Skin epidermis (tissue), 12 donors: ENCODE measurements around the gene SACM1L.

ENCODE experiments used
- H3K27ac ChIP-seq, 21 experiments: fragments of 200-600 bp; sonication (generic) in 11 of 21; one replicate each; pipeline ENCODE4 v1.5.0; 2020; ENCODE audit warnings: mild to moderate bottlenecking in 3 of 21, inconsistent platforms in 2 of 21, moderate library complexity in 2 of 21
- H3K4me3 ChIP-seq, 7 experiments: fragments of 200-600 bp; sonication (generic) in 2 of 7; one replicate each; pipeline ENCODE4 v1.5.0; 2020; ENCODE audit warnings: inconsistent platforms in 2 of 7, mild to moderate bottlenecking in 2 of 7, moderate library complexity in 1 of 7

SACM1L gene

GRCh38 chr3:45688882-45689786, at the start of gene SACM1L:
TSS of gene SACM1L (plus strand) at chr3:45689396. CDS start at chr3:45689466, 70 bp downstream.
- Histone ChIP-seq H3K4me3 (peak within 1 kb of the TSS; percentile 64 to 90 (median 76)), H3K27ac (peak within 1 kb of the TSS; percentile 62 to 97 (median 90))

GRCh38 chr3:45640091-45640507, 49.1 kb upstream of the SACM1L start:
- Histone ChIP-seq H3K4me3 (no peak overlapping the region), H3K27ac (peak overlapping the region in 2 of 21 experiments; percentile 10 to 49)

GRCh38 chr3:45640724-45641361, 48.4 kb upstream of the SACM1L start:
- Histone ChIP-seq H3K4me3 (no peak overlapping the region), H3K27ac (peak overlapping the region in 5 of 21 experiments; percentile 3 to 49 (median 10))

- Histone ChIP-seq H3K27ac (no peak overlapping the region), H3K4me3 (no peak overlapping the region)
Measured at GRCh38 chr3:45641756-45642155, 47.4 kb upstream of the SACM1L start.

- Histone ChIP-seq H3K4me3 (no peak overlapping the region), H3K27ac (no peak overlapping the region)
Measured at GRCh38 chr3:45642731-45643152, 46.5 kb upstream of the SACM1L start.

GRCh38 chr3:45644063-45644790, 45.0 kb upstream of the SACM1L start:
- peak overlapping the region in 7 of 21 experiments; percentile 0 to 71 (median 39) for H3K27ac ChIP-seq

GRCh38 chr3:45644791-45645201, 44.4 kb upstream of the SACM1L start:
- no peak overlapping the region for H3K4me3 ChIP-seq
- H3K27ac ChIP-seq = peak overlapping the region in 8 of 21 experiments; percentile 0 to 71 (median 28)

More at GRCh38 chr3:45644063-45644790, 45.0 kb upstream of the SACM1L start:
- no peak overlapping the region for H3K4me3 ChIP-seq

GRCh38 chr3:45646051-45646585, 43.1 kb upstream of the SACM1L start:
- H3K27ac ChIP-seq = peak overlapping the region in 14 of 21 experiments; percentile 1 to 81 (median 52)

GRCh38 chr3:45647148-45647619, 42.0 kb upstream of the SACM1L start:
- Histone ChIP-seq H3K27ac (peak overlapping the region in 17 of 21 experiments; percentile 4 to 81 (median 54)), H3K4me3 (no peak overlapping the region)

More at GRCh38 chr3:45646051-45646585, 43.1 kb upstream of the SACM1L start:
- no peak overlapping the region for H3K4me3 ChIP-seq

- H3K4me3 ChIP-seq = no peak overlapping the region
- H3K27ac ChIP-seq = peak overlapping the region in 2 of 21 experiments; percentile 21 to 47
Measured at GRCh38 chr3:45653205-45653604, 36.0 kb upstream of the SACM1L start.

GRCh38 chr3:45654397-45654944, 34.7 kb upstream of the SACM1L start:
- H3K27ac ChIP-seq = peak overlapping the region in 2 of 21 experiments; percentile 30 to 58
- no peak overlapping the region for H3K4me3 ChIP-seq

- no peak overlapping the region for H3K27ac ChIP-seq
- H3K4me3 ChIP-seq = no peak overlapping the region
Measured at GRCh38 chr3:45655906-45656305, 33.3 kb upstream of the SACM1L start.

- peak overlapping the region in 1 of 21 experiments; percentile 58 for H3K27ac ChIP-seq
Measured at GRCh38 chr3:45656575-45657363, 32.4 kb upstream of the SACM1L start.

GRCh38 chr3:45657853-45658252, 31.3 kb upstream of the SACM1L start:
- no peak overlapping the region for H3K27ac ChIP-seq

More at GRCh38 chr3:45656575-45657363, 32.4 kb upstream of the SACM1L start:
- H3K4me3 ChIP-seq = no peak overlapping the region

GRCh38 chr3:45659661-45660566, 29.3 kb upstream of the SACM1L start:
- H3K4me3 ChIP-seq = no peak overlapping the region
- H3K27ac ChIP-seq = no peak overlapping the region

More at GRCh38 chr3:45657853-45658252, 31.3 kb upstream of the SACM1L start:
- H3K4me3 ChIP-seq = no peak overlapping the region

GRCh38 chr3:45660567-45660901, 28.7 kb upstream of the SACM1L start:
- Histone ChIP-seq H3K27ac (no peak overlapping the region), H3K4me3 (no peak overlapping the region)

- Histone ChIP-seq H3K4me3 (peak overlapping the region in 5 of 7 experiments; percentile 8 to 40 (median 25)), H3K27ac (peak overlapping the region in 12 of 21 experiments; percentile 10 to 70 (median 44))
Measured at GRCh38 chr3:45664578-45664977, 24.6 kb upstream of the SACM1L start.
